HG02852 (cell line): ENCODE data around the gene TTC28.

Source experiments
- ATAC-seq: cut with Tn5 transposase; IDR thresholded peaks from one replicate; pipeline ENCODE4 v1.9.1; 2021; ENCODE audit warnings: mild to moderate bottlenecking, moderate library complexity; ENCODE audit not compliant: unreplicated experiment

The TTC28 gene

GRCh38 chr22:27998511-27999410 is 680.9 kb downstream of the TTC28 start:
- ATAC-seq = no peak

GRCh38 chr22:27997538-27997937 is 682.1 kb downstream of the TTC28 start:
- no peak for ATAC-seq

- ATAC-seq = no peak
These were observed 682.7 kb downstream of the TTC28 start for GRCh38 chr22:27996981-27997380.

GRCh38 chr22:27996529-27996925 is 683.1 kb downstream of the TTC28 start:
- no peak for ATAC-seq

- ATAC-seq = no peak
These were observed 683.7 kb downstream of the TTC28 start for GRCh38 chr22:27995801-27996528.

GRCh38 chr22:27994481-27995331 is 684.9 kb downstream of the TTC28 start:
- ATAC-seq = no peak

GRCh38 chr22:27993774-27994350 is 685.8 kb downstream of the TTC28 start:
- ATAC-seq = no peak

- no peak for ATAC-seq
These were observed 686.4 kb downstream of the TTC28 start for GRCh38 chr22:27993201-27993635.

- ATAC-seq = no peak
These were observed 687.1 kb downstream of the TTC28 start for GRCh38 chr22:27992294-27993165.

- ATAC-seq = no peak
These were observed 687.9 kb downstream of the TTC28 start for GRCh38 chr22:27991586-27992293.

GRCh38 chr22:27990879-27991278 is 688.8 kb downstream of the TTC28 start:
- ATAC-seq = no peak

GRCh38 chr22:27990451-27990840 is 689.2 kb downstream of the TTC28 start:
- ATAC-seq = no peak

- ATAC-seq = no peak
These were observed 689.7 kb downstream of the TTC28 start for GRCh38 chr22:27989758-27990450.

GRCh38 chr22:27988704-27989103 is 690.9 kb downstream of the TTC28 start:
- ATAC-seq = no peak

GRCh38 chr22:27987557-27987956 is 692.1 kb downstream of the TTC28 start:
- no peak for ATAC-seq

GRCh38 chr22:27986937-27987336 is 692.7 kb downstream of the TTC28 start:
- ATAC-seq = no peak

- ATAC-seq = no peak
These were observed 693.2 kb downstream of the TTC28 start for GRCh38 chr22:27986459-27986858.
